ENCODE results near the gene TRA2B.

GRCh38 chr3:185935465-185936272 lies 2.1 kb downstream of the TRA2B start:
- TF ChIP-seq POLR2A (IDR thresholded peaks at IDR 0.05) (no peak), CTCF (IDR thresholded peaks at IDR 0.05) (no peak)
